CD1c-positive myeloid dendritic cell (primary cell): Measurements from ENCODE around the gene PGAM2.
"Not testable (repeated sequence)": the region's sequence is repeated elsewhere in the genome, so short reads cannot be mapped to it uniquely, and the experiment has no call there.

Source experiments
- DNase-seq: peaks from one replicate; pipeline ENCODE4 v3.0.0-alpha.2; 2016; ENCODE audit errors: extremely low spot score

PGAM2 gene

DNA sequence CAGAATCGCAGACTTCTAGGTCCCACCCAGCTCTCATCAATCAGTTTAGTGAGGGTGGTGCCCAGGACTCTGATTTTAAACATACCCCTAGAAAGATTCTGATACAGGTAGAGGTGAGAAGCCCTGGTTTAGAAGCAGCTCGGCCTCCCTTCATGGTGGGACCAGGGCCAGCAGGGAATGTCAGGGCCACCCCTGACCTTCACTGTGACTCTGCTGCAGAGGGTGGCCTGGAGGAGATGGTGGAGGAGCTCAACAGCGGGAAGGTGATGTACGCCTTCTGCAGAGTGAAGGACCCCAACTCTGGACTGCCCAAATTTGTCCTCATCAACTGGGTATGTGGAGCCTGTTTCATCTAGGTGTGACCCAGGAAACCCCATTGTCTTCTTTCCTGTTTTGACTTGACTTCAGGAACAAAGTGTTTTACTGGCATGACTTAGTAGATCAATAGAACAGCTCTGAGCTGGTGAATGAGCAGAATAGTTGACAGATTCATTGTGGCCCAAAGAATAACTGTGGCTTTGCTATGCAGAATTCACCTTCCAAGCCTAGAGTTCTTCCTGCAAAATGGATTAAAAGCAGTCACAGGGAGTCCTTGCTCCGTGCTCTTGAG, 13.7 kb downstream of the PGAM2 start:
- no peak for DNase-seq

DNA sequence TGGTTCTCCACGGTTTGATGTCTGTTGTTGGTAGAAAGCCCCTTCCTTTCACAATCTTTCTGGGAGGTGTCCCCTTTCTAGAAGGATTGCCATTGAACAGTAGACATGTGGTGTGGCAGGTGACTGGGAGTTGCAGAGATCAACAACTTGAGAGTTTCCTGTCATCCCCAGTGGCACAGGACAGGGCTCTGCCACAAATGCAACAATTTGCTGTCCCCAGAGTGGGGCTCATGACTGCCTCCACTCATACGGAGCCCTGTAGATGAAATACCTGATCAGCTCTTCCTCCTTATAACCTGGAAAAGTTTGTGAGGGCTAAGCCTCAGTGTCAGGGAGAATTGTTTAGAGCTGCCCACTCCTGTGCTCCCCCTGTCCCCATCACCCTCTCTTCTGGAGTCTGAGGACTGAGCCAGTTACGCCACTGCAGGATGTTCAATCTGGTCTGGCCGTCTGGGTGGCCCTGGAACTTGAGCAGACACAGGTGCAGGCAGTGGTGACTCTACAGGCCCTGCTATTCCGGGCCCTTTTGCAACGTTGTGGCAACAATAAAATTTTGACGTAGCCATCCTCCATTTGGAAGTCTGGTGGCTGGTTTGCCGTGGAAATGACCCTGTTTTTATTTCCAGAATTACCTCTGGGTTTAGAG, 14.3 kb downstream of the PGAM2 start:
- no peak for DNase-seq

DNA sequence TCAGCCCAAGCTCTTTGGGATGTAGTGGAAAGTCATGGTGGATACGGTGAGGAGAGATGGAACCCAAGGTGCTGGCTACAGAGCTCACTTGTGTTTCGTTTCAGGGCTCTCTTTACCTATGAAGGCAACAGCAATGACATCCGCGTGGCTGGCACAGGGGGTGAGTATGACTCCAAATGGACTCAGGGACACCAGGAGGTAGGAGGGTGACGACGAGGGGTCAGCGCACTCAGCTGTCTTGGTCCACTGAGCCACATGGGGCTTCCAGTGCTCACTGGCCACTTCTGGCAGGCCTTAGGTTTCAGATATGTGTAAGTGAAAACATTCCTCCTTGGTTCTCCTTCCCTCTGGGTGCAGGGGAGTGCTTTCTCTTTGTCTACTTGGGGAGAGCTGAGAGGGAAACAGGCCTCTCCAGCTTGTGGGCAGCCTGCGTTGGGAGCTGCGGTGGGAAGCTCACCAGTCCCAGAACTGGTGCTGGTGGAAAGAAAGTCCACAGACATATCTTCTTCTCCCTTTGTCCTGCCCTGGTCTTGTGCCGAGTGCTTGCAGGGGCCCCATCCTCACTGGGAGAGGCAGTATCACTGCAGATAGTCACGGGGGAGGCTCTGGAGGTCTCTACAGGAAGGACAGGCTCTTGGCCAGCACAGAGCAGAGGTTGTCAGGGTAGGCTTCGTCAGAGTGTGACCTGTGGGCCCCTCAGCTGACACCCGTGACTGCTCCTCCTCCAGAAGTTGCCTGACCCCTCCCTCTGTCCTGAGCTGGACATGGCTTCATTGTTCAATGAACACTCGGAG, 15.0 kb downstream of the PGAM2 start:
- DNase-seq: no peak

DNA sequence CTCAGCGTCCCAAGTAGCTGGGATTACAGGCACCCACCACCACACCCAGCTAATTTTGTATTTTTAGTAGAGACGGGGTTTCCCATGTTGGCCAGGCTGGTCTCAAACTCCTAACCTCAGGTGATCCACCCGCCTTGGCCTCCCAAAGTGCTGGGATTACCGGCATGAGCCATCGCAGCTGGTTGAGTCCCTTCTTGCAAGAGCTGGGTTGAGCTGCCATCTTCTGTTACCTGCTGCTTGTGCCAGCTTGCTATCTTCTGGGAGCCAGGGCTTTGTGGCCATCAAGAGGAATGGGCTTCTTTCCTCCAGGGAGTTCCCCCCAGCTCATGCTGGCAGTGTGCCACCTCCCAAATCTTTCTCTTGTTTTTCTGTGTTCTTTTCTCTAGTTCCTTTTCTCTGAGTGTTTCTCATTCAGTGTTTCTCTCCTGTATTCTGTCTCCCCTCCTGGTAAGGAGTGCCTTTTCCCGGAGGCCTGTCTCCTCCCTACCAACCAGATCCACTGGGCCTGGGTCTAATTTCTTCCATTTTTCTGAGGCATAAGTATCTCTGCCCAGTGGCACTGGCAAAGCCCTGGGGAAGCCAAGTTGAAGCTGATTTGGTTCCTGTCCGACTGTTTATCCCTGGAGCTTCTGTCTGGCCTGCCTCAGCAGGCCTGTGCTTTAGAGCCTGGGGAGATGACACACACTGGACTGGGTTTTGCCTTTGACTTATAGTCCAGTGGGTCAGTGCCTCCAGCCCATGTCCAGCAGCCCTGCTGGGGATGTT, 17.2 kb downstream of the PGAM2 start:
- DNase-seq: no peak

DNA sequence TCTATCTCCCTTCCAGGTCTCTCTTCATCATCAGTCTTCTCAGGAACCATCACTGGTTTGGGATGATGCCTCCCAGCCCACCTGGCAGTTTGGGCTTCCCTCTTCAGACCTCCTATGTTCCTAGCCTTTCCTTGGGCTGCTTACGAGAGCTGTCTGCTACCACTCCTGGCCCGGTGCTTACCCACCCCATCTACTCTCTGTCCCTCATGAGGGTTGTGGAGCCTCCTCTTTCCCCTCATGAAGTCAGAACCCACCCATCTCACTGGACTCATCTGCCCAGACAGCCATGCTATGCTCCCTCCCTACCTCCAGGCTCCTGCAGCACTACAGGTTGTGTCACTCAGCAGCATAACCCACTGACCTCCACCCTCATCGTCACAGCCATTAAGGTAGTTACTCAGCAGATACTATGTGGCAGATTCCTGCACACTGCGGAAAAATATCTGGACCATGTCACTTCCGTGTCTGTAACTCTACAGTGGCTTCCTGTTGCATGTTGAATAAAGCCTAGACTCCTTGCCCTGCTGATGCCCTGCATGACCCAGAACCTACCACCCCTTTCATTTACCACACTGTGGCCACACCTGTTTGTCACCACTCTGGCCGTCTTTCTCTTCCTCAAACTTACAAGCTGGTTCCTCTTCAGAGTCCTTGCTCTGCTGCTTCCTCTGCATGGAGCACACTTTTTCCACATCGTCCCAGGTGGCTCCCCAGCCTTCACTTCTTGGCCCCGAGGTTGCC, 18.9 kb downstream of the PGAM2 start:
- peak; percentile 86 for DNase-seq

DNA sequence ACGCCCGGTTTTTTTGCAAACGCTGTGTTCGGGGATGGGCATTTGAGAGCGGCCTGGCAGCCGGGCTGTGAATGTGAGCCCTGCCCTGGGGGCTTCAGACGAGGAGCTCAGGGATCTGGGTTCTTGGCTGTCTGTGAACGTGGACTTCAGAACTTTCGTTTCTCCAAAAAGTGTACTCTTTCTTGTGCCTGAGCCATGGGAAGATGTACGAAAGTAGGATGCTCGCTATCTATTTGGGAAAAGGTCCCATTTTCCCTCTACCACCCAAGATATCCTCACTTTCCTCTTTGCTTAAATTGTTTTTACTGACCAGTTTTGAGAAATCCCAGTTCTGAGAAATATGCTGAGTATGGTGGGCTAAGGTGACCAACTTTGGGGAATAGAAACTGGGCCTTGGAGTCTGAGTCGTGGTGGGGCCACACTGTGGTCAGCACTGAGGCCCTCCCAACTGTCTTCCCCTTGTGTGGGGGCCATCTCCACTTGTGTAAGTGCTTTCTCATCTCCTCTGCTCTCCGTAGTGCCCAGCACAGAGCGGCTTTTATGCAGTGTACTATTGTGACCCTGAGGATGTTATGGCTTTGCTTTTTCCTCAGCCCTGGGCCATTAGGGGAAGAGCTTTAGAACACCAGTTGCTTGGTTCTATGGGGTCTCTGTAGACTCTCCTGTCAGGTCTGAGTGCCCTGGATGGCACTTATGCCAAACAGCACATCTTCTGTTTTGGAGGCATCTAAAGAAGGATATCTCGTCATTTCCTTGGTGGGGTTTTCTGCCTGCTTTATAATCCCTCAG, 19.9 kb downstream of the PGAM2 start:
- DNase-seq: peak; percentile 62

DNA sequence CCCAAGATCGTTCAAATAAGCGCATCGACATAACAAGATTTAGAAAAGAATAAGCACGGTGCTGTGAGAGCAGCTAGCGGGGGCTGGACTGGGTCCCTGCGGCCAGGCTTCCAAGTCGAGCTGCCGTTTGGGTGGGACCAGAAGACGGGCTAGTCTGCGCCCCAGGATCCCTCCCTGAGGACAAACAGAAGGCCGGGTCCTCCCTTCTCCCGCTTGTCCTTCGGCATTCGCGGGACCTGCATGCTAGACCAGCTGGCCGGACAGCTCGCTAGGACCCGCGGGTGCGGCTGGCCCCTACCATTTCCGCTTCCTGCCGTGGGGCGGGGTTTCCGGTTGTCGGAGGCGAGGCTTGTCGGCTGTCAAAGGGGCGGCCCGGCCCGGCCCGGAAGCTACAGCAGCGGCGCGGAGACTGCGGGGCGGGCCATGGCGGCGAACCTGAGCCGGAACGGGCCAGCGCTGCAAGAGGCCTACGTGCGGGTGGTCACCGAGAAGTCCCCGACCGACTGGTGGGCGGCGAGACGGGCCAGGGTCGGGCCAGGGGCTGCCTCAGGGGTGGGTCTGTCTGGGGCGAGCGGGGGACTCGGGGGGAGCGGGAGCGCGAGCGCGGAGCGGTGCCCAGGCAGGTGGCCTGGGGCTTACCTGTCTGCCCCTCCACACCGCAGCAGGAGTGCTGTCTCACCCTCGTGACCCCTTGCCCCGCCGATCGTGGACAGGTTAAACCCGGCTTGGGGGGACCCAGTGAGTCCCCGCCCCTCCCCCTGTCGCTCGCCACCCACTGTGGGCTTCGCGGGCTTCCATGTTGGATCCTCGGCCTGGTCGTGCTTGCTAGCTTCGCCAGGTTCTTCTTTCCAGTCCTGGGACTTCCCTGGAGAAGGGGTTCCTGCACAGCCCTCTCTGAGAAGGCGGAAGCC, 20.8 kb downstream of the PGAM2 start, which contains the start of gene DBNL:
Gene DBNL (plus strand): TSS at position 388 of the 911 bp plus-strand sequence. CDS start 36 bp downstream, at position 424.
- peak; percentile 94 for DNase-seq

DNA sequence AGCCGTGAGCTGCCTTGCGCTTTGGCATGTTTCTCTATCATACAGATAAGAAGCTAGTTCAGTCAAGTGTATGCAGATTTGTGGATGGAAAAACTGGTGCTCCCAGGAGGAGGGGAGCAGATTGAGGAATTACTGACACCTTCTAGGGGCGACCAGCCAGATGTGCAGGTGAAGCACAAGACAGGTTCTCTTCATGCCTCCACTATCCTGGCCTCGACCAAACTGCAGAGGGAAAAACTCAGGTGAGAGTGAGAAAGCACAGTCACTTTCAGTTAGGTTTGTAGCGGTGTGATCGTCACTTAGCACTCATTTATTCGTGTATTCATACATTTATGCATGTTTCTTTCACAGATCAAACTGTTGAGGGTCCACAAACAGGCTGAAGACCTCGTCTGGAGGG, 21.5 kb downstream of the PGAM2 start:
- DNase-seq: no peak

DNA sequence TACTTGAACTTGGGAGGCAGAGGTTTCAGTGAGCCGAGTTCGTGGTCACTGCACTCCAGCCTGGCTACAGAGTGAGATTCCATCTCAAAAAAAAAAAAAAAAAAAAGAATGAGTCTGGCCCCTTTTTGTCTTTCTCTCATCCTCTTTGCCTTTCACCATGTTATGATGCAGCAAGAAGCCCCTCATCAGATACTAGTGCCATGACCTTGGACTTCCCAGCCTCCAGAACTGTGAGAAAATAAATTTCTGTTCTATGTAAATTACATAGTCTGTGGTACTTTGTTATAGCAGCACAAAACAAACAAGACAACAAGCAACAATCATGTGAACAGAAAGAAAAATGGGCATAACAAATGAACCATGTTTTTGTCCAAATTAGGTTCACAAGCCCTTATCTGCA, 23.1 kb downstream of the PGAM2 start:
- no peak for DNase-seq

DNA sequence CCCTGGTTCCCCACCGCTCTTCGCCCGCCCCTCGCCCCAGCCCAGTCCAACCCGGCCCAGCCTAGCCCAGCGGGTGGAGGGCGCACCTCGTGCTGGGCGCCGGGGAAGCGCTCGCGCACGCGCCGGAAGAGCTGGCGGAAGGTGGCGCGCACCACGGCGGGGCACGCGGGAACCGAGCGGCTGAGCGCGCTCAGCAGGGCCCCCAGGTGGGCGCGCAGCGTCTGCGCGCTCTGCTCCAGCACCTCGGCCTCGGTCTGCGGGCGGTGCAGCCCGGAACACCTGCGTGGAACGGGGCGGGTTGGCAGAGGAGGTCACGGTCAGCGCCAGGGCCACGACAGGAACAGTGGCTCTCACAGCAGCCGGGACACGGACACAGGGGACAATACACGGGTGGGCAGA, 24.9 kb downstream of the PGAM2 start:
- DNase-seq: peak; percentile 54

DNA sequence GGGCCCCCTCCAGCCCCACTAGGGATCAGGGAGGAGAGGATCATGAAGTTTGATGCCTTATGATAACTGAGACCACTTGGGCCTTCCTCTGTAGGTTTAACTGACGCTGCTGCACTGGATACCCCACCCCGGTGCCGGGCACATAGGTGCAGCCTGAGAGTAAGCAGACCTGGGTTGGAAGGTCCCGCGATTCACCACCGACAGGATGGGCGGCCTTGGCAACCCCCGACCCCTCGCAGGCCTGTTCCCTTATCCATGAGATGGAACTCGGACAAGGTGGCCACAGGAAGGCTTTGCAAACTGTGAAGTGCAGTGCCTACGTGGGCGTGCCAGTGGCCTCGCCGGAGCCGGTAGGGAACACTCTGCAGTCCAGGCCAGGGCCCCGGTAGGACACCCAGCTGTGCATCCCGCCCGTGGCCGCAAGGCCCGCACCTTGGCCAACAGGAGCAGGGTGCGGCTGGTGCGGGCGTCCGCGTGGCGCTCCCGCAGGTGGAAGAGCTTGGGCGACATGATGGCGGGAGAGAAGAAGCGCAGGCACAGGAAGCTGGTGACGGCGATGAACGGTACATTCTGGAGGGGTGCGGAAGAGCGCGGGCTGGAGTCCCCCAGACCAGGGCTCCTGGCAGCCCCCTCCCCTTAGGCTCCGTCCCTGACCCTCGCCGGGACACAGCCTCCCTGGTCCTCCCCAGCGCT, 25.4 kb downstream of the PGAM2 start:
- not testable (repeated sequence) for DNase-seq

DNA sequence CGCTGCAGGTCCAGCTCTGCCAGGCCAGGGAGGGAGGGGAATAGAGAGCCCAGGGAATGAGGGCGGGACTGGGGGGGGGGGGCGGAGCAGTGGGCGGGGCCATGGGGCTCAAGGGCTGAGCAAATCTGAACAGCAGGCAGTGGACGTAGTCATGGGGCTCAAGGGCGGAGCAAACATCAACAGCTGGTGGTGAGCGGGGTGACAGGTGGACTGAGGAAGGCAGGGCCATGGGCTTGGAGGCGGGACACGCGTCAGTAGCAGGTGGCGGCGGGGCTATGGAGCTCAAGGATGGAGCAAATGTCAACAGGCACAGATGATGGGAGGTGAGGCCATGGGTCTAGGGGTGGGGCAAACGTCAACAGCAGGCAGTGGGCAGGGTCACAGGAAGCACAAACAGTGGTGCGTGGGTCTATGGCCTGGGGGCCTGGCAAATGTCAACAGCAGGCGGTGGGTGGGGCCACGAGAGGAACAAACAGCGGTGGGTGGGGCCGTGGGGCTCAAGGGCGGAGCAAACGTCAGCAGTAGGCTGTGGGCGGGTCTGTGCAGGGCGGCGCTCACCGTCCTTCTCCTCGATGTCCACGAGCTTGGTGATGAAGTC, 26.3 kb downstream of the PGAM2 start:
- peak; percentile 95 for DNase-seq

DNA sequence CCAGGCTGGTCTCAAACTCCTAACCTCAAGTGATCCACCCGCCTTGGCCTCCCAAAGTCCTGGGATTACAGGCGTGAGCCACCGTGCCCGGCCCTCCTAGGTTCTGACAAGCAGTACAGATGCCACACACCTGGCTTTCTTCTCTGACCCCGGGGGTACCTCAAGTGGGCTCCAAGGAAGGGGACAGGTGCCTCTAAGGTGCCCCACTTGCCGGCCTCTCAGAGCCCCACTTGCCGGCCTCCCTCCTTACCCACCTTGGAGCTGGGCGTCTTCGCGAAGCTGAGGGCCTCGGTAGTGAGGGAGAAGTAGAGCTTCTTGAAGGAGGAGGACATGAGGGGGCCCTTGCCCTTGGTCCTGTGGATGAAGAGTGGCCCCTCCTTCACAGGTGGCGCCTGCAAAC, 26.8 kb downstream of the PGAM2 start:
- not testable (repeated sequence) for DNase-seq

DNA sequence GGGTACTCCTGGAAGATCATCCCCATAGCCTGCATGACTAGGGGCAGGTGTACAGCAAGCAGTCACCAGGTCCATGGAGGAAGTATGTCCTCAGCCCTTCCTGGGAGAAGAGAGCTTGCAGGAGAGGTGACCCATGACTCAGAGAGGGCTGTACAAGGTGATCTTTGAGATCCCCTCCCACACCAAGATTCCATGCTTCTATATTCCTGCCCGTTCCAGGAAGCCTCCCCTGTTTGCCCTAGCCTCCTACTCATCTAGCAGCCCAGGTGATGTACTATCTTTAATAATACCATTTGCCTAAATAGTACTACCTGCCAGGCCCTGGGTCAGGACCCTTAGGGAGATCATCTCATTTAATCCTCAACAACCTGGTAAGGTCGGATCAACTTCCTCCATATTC, 27.4 kb downstream of the PGAM2 start:
- DNase-seq: not testable (repeated sequence)

DNA sequence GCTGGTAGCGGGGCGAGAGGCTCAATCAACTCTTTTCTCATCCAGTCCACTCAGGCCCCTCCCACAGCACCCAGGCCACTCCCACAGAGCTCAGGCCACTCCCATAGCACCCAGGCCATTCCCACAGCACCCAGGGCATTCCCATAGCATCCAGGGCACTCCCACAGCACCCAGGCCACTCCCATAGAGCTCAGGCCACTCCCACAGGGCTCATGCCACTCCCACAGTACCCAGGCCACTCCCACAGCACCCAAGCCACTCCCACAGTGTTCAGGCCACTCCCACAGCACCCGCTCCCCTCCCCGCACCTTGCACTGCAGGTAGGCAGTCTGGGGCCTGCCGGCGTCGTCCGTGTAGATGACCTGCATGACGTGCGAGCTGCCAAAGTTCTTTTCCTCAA, 29.0 kb downstream of the PGAM2 start:
- DNase-seq: peak; percentile 28

DNA sequence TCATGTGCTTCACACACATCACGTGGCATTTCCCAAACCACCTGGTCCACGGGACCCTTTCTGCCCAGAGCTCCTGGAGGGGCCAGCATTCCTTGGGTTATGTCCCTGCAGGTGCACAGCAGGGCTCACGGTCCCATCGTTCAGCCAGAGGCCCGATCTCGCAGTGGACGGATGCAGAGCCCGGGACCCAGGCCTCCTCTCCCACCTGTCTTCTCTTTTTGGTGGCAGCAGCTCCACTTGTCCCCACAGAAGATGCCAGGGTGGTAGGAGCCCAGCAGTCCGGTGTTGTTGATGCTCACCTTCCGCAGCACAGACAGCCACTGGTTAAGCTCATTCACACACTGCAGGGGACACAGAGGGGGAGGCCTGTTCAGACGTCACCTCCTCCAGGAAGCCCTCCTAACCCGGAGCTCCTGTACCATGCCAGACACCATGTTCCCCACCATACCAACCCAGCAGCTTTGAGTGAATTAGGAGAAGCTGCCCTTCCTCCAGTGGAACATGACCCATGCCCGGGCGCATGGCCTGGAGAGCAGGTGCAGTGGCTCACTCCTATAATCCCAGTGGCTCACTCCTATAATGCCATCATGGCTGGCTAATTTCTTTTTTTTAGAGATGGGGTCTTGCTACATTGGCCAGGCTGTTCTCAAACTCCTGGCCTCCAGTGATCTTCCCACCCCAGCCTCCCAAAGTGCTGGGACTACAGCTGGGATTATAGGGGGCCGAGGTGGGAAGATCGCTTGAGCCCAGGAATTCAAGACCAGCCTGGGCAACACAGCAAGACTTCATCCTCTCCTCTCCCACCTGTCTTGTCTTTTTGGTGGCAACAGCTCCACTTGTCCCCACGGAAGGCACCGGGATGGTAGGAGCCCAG, 31.2 kb downstream of the PGAM2 start:
- DNase-seq: not testable (repeated sequence)

DNA sequence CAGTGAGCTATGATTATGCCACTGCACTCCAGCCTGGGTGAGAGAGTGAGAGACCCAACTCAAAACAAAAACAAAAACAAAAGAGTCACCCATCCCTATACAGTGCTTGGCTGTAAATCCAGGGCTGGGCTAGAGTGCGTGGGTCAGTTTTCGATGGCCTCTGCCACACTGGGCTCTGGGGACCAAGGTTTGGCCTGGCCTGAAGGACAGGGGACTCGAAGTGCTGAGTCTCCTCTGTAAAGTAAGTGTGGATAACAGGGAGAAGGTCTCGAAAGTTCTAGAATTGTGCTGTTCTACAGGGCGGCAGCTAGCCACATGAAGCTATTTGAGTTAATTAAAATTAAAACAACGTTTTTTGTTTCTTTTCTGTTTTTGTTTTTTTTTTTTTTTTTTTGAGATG, 33.3 kb downstream of the PGAM2 start:
- not testable (repeated sequence) for DNase-seq
